IMR-90 (cell line): ENCODE data around the gene GRIK3. TPM values are rescaled to one million over a fixed set of nuclear protein-coding genes. Genes with fewer than 3 reads are reported as not detected.

Source experiments
- ATAC-seq: fragments of 200-7000 bp; cut with Tn5 transposase; 2 replicates; pipeline ENCODE4 v1.9.1; 2020; ENCODE audit warnings: low read depth, mild to moderate bottlenecking, moderate library complexity
- BruUV-seq: library from RNA; stranded (reverse); fragments of 400-500 nt; replicated peaks from 2 replicates; lab custom pipeline; 2021; lab: Mats Ljungman, UMichigan
- CTCF ChIA-PET: fragments of 300-600 bp; formaldehyde crosslinking; extraction: SDS; loops from one replicate; lab custom pipeline; 2021; ENCODE audit warnings: antibody characterized with exemption; lab: Yijun Ruan, JAX
- POLR2A ChIA-PET: fragments of 300-600 bp; sonication (Branson Sonifier 250); formaldehyde crosslinking; loops from one replicate; lab custom pipeline; 2022; ENCODE audit warnings: antibody characterized with exemption; ENCODE audit not compliant: unreplicated experiment; lab: Charles Lee
- DNase-seq: peaks from one replicate; pipeline ENCODE4 v3.0.0; 2013
- H2AFZ ChIP-seq: replicated peaks from 2 replicates; pipeline ENCODE3; 2013; ENCODE audit warnings: low read length, mild to moderate bottlenecking; ENCODE audit not compliant: poor library complexity
- H2AK5ac ChIP-seq: 2 replicates; pipeline ENCODE4 v1.6.1; 2013; ENCODE audit warnings: low read depth, low read length, inconsistent platforms
- H2AK9ac ChIP-seq: replicated peaks from 2 replicates; pipeline ENCODE3; 2013; ENCODE audit warnings: mild to moderate bottlenecking, low read depth, low read length, moderate library complexity; ENCODE audit not compliant: poor library complexity
- H2BK120ac ChIP-seq: 2 replicates; pipeline ENCODE4 v1.6.1; 2013; ENCODE audit warnings: low read depth, low read length, inconsistent platforms
- H2BK15ac ChIP-seq: 3 replicates; pipeline ENCODE4 v1.6.1; 2013; ENCODE audit warnings: low read depth, low read length, inconsistent platforms
- H2BK20ac ChIP-seq: 2 replicates; pipeline ENCODE4 v1.6.1; 2013; ENCODE audit warnings: low read depth, mild to moderate bottlenecking, inconsistent platforms, low read length, moderate library complexity
- H2BK5ac ChIP-seq: 2 replicates; pipeline ENCODE4 v1.6.1; 2013; ENCODE audit warnings: mild to moderate bottlenecking, low read depth, low read length, inconsistent platforms; ENCODE audit not compliant: poor library complexity, severe bottlenecking
- H3K14ac ChIP-seq: replicated peaks from 2 replicates; pipeline ENCODE4 v1.6.1; 2013; ENCODE audit warnings: low read depth, low read length, inconsistent platforms
- H3K18ac ChIP-seq: 2 replicates; pipeline ENCODE4 v1.6.1; 2013; ENCODE audit warnings: low read depth, low read length, control low read depth
- H3K23ac ChIP-seq: 2 replicates; pipeline ENCODE4 v1.6.1; 2013; ENCODE audit warnings: low read depth, low read length, inconsistent platforms
- H3K27ac ChIP-seq: 2 replicates; pipeline ENCODE4 v1.5.1; 2013; ENCODE audit warnings: mild to moderate bottlenecking, control low read depth, low read length; ENCODE audit not compliant: insufficient read depth
- H3K27me3 ChIP-seq: 2 replicates; pipeline ENCODE4 v1.6.1; 2013; ENCODE audit warnings: low read length; ENCODE audit not compliant: control insufficient read depth, insufficient read depth
- H3K36me3 ChIP-seq: 2 replicates; pipeline ENCODE4 v1.6.1; 2013; ENCODE audit warnings: low read length, mixed read lengths; ENCODE audit not compliant: control insufficient read depth, insufficient read depth
- H3K4ac ChIP-seq: 2 replicates; pipeline ENCODE4 v1.6.1; 2013; ENCODE audit warnings: low read depth, low read length, inconsistent platforms
- H3K4me1 ChIP-seq: 2 replicates; pipeline ENCODE4 v1.6.1; 2013; ENCODE audit warnings: low read length, mixed read lengths; ENCODE audit not compliant: control insufficient read depth, insufficient read depth
- H3K4me2 ChIP-seq: 2 replicates; pipeline ENCODE4 v1.6.1; 2013; ENCODE audit warnings: low read depth, mild to moderate bottlenecking, control low read depth, low read length, moderate library complexity
- H3K4me3 ChIP-seq: 2 replicates; pipeline ENCODE4 v1.5.1; 2013; ENCODE audit warnings: low read depth, mild to moderate bottlenecking, control low read depth, low read length, moderate library complexity; ENCODE audit not compliant: insufficient read depth
- H3K56ac ChIP-seq: 2 replicates; pipeline ENCODE4 v1.6.1; 2013; ENCODE audit warnings: low read length, inconsistent platforms; ENCODE audit not compliant: insufficient read depth; ENCODE audit errors: extremely low read depth
- H3K79me1 ChIP-seq, 2 experiments: 2 replicates each; pipeline ENCODE4 v1.6.1; 2013; ENCODE audit warnings: low read length in 2 of 2, inconsistent platforms in 1 of 2, low read depth in 1 of 2
- H3K9ac ChIP-seq: 2 replicates; pipeline ENCODE4 v1.6.1; 2013; ENCODE audit warnings: low read depth, low read length, control low read depth
- H3K9me1 ChIP-seq: 2 replicates; pipeline ENCODE4 v1.6.1; 2013; ENCODE audit warnings: low read length, inconsistent platforms; ENCODE audit not compliant: insufficient read depth
- H3K9me3 ChIP-seq: 2 replicates; pipeline ENCODE4 v1.6.1; 2013; ENCODE audit warnings: low read length; ENCODE audit not compliant: control insufficient read depth, insufficient read depth
- H4K20me1 ChIP-seq: 2 replicates; pipeline ENCODE4 v1.6.1; 2013; ENCODE audit warnings: low read length, inconsistent platforms; ENCODE audit not compliant: insufficient read depth
- H4K5ac ChIP-seq: 2 replicates; pipeline ENCODE4 v1.6.1; 2013; ENCODE audit warnings: mild to moderate bottlenecking, low read depth, low read length, control low read depth
- H4K8ac ChIP-seq, 2 experiments: 2 replicates each; pipeline ENCODE4 v1.6.1; 2013; ENCODE audit warnings: low read depth in 2 of 2, low read length in 2 of 2, control low read depth in 1 of 2, inconsistent platforms in 1 of 2
- H4K91ac ChIP-seq: 2 replicates; pipeline ENCODE4 v1.6.1; 2013; ENCODE audit warnings: low read depth, low read length, inconsistent platforms; ENCODE audit not compliant: insufficient read depth
- CEBPB ChIP-seq: IDR thresholded peaks from 2 replicates; pipeline ENCODE4 v1.6.1; 2012; ENCODE audit warnings: low read depth, low read length, improper control_type of control experiment
- WGBS, 2 experiments: methylation state at CpG; one replicate each; pipeline versions ENCODE4 v1.1.5 to v1.1.7; 2013; ENCODE audit warnings: missing lambda C conversion rate in 2 of 2; ENCODE audit not compliant: insufficient read length in 1 of 2; ENCODE audit errors: extremely low coverage in 2 of 2; 5-methylcytosine and 5-hydroxymethylcytosine counted together
- dilution Hi-C: fragments of 300-500 bp; cut with HindIII; formaldehyde crosslinking; loops from one replicate; pipeline ENCODE4 v1.14.3; 2018; ENCODE audit warnings: low sequenced_read_pairs; ENCODE audit not compliant: unreplicated experiment
- in situ Hi-C: fragments of 300-500 bp; cut with MboI; formaldehyde crosslinking; loops from 3 replicates; pipeline ENCODE4 v1.14.3; 2019; ENCODE audit warnings: low sequenced_read_pairs, inconsistent platforms, mixed read lengths
- intact Hi-C: fragments of 100-400 bp; cut with micrococcal nuclease; formaldehyde crosslinking; loops from 2 replicates; pipeline ENCODE4 v1.10.0; 2022
- polyA plus RNA-seq, 3 experiments: library from polyadenylated mRNA; depleted of rRNA; stranded (reverse); fragments of >200 nt; gene quantifications; 2 replicates each; pipeline ENCODE4 v1.2.3, GENCODE V29; 2012; ENCODE audit warnings: low replicate concordance in 1 of 3
- total RNA-seq: library from RNA; depleted of rRNA; stranded (reverse); fragments of >200 nt; gene quantifications from 2 replicates; pipeline ENCODE4 v1.2.3, GENCODE V29; 2012

Gene GRIK3
- total and polyA plus RNA-seq, 2 of the 4 experiments (the other 2 are of a cell fraction): not detected

DNA sequence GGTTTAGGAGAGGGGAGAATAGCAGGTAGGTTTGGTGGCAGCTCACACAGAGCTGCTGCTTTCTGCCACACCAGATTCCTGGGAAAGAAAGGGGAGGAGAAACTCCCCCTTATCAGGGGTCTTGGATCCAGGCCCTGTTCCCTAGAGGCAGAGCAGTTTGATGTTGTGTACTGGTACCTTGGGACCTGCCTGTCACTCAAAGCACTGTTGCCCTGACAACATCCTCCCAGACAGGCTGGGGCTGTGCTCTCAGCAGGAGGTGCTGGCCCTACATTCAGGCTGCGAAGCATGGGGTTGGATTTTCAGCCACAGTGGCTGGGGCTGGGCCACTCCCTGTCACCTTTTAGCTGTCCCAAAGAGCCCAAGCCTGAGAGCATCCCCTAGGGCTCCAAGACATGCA is 188.0 kb downstream of the GRIK3 start:
- WGBS, 2 experiments: no CpG with 5 or more reads among the region's 1 CpG
- in situ Hi-C loops: no loop called here

More for the DNA sequence above, 188.0 kb downstream of the GRIK3 start:
- TF ChIP-seq CEBPB: no peak
- ChIA-PET CTCF (interaction anchor here (0.6 kb wide), 1 partner anchor 922 kb away, joined by 3 read pairs; no protein-coding TSS in a partner anchor), POLR2A (no interaction called here)
- Histone ChIP-seq H2BK15ac (no peak overlapping the region), H3K36me3 (no peaks in the 10 kb centered on the region), H3K9me1 (no peaks in the 10 kb centered on the region), H2BK120ac (no peak overlapping the region), H3K4me3 (no peak overlapping the region), H3K23ac (no peak overlapping the region), H3K14ac (no peak overlapping the region), H2AFZ (no peak overlapping the region), H3K4me1 (no peaks in the 10 kb centered on the region), H4K5ac (no peak overlapping the region), H3K56ac (no peak overlapping the region), H4K8ac (no peak overlapping the region), H4K91ac (no peak overlapping the region), H3K9me3 (no peaks in the 10 kb centered on the region), H3K18ac (no peak overlapping the region), H2BK5ac (no peak overlapping the region), H3K27ac (no peak overlapping the region), H2AK9ac (peak overlapping the region; percentile 42), H2AK5ac (no peak overlapping the region), H3K79me1 (no peaks in the 10 kb centered on the region), H4K20me1 (no peaks in the 10 kb centered on the region), H3K27me3 (no peaks in the 10 kb centered on the region), H3K4ac (no peak overlapping the region), H3K4me2 (no peak overlapping the region), H3K9ac (no peak overlapping the region), H2BK20ac (no peak overlapping the region)
- ATAC-seq (no peak), DNase-seq (no peak)
- intact Hi-C loops: no loop called here
- dilution Hi-C loops: no loop called here
- no TSS peak for BruUV-seq
